IMR-90 (cell line): ENCODE results near the gene PAMR1.

ENCODE experiments used
- CTCF ChIP-seq: conservative IDR thresholded peaks from 2 replicates; pipeline ENCODE4 v1.5.1; 2012; ENCODE audit warnings: mild to moderate bottlenecking, low read depth, low read length, improper control_type of control experiment
- MAFK ChIP-seq: IDR thresholded peaks from 2 replicates; pipeline ENCODE4 v1.6.1; 2012; ENCODE audit warnings: low read depth, low read length, improper control_type of control experiment
- POLR2A ChIP-seq: IDR thresholded peaks from 2 replicates; pipeline ENCODE4 v1.6.1; 2012; ENCODE audit warnings: mild to moderate bottlenecking, low read depth, low read length
- RAD21 ChIP-seq: IDR thresholded peaks from 2 replicates; pipeline ENCODE4 v1.6.1; 2012; ENCODE audit warnings: low read length, improper control_type of control experiment

- TF ChIP-seq CTCF (no peak), POLR2A (no peak), RAD21 (no peak), MAFK (no peak)
Measured at GRCh38 chr11:35418282-35419183, 106.9 kb downstream of the PAMR1 start.
